ENCODE results near the gene KLF9.
"Not testable (repeated sequence)": the region's sequence is repeated elsewhere in the genome, so short reads cannot be mapped to it uniquely, and the experiment has no call there.

The KLF9 gene

GRCh38 chr9:70406434-70406862 is 8.0 kb downstream of the KLF9 start:
- peaks cover 43 to 66% of the 10 kb centered on the region in 2 donors for H3K4me1 Mint-ChIP-seq (ENCODE audit: low read depth in 2 of 2)
- peak overlapping the region; percentile 90 to 93 for H3K27ac Mint-ChIP-seq
- H3K9me3 Mint-ChIP-seq = no peaks in the 10 kb centered on the region
- DNase-seq (no peak), ATAC-seq (replicated peaks) (peak; percentile 41)
- peak overlapping the region; percentile 62 to 67 for H3K4me3 Mint-ChIP-seq
- peaks cover 15% of the 10 kb centered on the region for H3K36me3 Mint-ChIP-seq (ENCODE audit: insufficient read depth)
- H3K27me3 Mint-ChIP-seq = no peaks in the 10 kb centered on the region

- H3K4me1 Mint-ChIP-seq (ENCODE audit: low read depth in 2 of 2) = peaks cover 38 to 61% of the 10 kb centered on the region in 2 donors
- no peaks in the 10 kb centered on the region for H3K9me3 Mint-ChIP-seq
- ATAC-seq (replicated peaks) (peak; percentile 13), DNase-seq (no peak)
- H3K36me3 Mint-ChIP-seq (ENCODE audit: insufficient read depth) = peaks cover 14% of the 10 kb centered on the region
- no peaks in the 10 kb centered on the region for H3K27me3 Mint-ChIP-seq
- peak overlapping the region; percentile 90 to 93 for H3K27ac Mint-ChIP-seq
- peak overlapping the region; percentile 62 to 67 for H3K4me3 Mint-ChIP-seq
These were observed 8.5 kb downstream of the KLF9 start for GRCh38 chr9:70405808-70406433.

- Mint-ChIP-seq H3K36me3 (ENCODE audit: insufficient read depth) (peaks cover 16% of the 10 kb centered on the region), H3K27ac (peak overlapping the region in 1 of 2 donors; percentile 44), H3K9me3 (no peaks in the 10 kb centered on the region), H3K27me3 (no peaks in the 10 kb centered on the region), H3K4me3 (no peak overlapping the region), H3K4me1 (ENCODE audit: low read depth in 2 of 2) (peaks cover 41 to 60% of the 10 kb centered on the region in 2 donors)
- ATAC-seq (replicated peaks) = no peak
- no peak for DNase-seq
These were observed 10.2 kb downstream of the KLF9 start for GRCh38 chr9:70404261-70404660.

GRCh38 chr9:70403618-70404025 is 10.8 kb downstream of the KLF9 start:
- Mint-ChIP-seq H3K27me3 (no peaks in the 10 kb centered on the region), H3K27ac (peak overlapping the region; percentile 13 to 29), H3K4me1 (ENCODE audit: low read depth in 2 of 2) (peaks cover 47 to 65% of the 10 kb centered on the region in 2 donors), H3K4me3 (no peak overlapping the region), H3K36me3 (ENCODE audit: insufficient read depth) (peaks cover 16% of the 10 kb centered on the region), H3K9me3 (no peaks in the 10 kb centered on the region)
- DNase-seq (no peak), ATAC-seq (replicated peaks) (no peak)

GRCh38 chr9:70403166-70403565 is 11.3 kb downstream of the KLF9 start:
- peak overlapping the region; percentile 13 to 29 for H3K27ac Mint-ChIP-seq
- H3K4me3 Mint-ChIP-seq = peak overlapping the region in 1 of 2 donors; percentile 27
- no peaks in the 10 kb centered on the region for H3K9me3 Mint-ChIP-seq
- H3K36me3 Mint-ChIP-seq (ENCODE audit: insufficient read depth) = peaks cover 20% of the 10 kb centered on the region
- ATAC-seq (replicated peaks) (no peak), DNase-seq (no peak)
- peaks cover 49 to 66% of the 10 kb centered on the region in 2 donors for H3K4me1 Mint-ChIP-seq (ENCODE audit: low read depth in 2 of 2)
- H3K27me3 Mint-ChIP-seq = no peaks in the 10 kb centered on the region

- no peak for DNase-seq
- no peaks in the 10 kb centered on the region for H3K9me3 Mint-ChIP-seq
- ATAC-seq (replicated peaks) = no peak
- H3K27ac Mint-ChIP-seq = no peak overlapping the region
- H3K27me3 Mint-ChIP-seq = no peaks in the 10 kb centered on the region
- no peak overlapping the region for H3K4me3 Mint-ChIP-seq
- peaks cover 20% of the 10 kb centered on the region for H3K36me3 Mint-ChIP-seq (ENCODE audit: insufficient read depth)
- peaks cover 49 to 66% of the 10 kb centered on the region in 2 donors for H3K4me1 Mint-ChIP-seq (ENCODE audit: low read depth in 2 of 2)
These were observed 12.2 kb downstream of the KLF9 start for GRCh38 chr9:70402213-70402612.

- not testable (repeated sequence) for H3K27me3 Mint-ChIP-seq; ATAC-seq (replicated peaks); H3K27ac Mint-ChIP-seq; H3K4me3 Mint-ChIP-seq; DNase-seq; H3K9me3 Mint-ChIP-seq
- Mint-ChIP-seq H3K4me1 (ENCODE audit: low read depth in 2 of 2) (peaks cover 48 to 58% of the 10 kb centered on the region in 2 donors), H3K36me3 (ENCODE audit: insufficient read depth) (peaks cover 17% of the 10 kb centered on the region)
These were observed 13.2 kb downstream of the KLF9 start for GRCh38 chr9:70401241-70401640.

- Mint-ChIP-seq H3K27me3 (no peaks in the 10 kb centered on the region), H3K27ac (peak overlapping the region; percentile 87 to 92), H3K4me1 (ENCODE audit: low read depth in 2 of 2) (peaks cover 46 to 54% of the 10 kb centered on the region in 2 donors), H3K4me3 (peak overlapping the region; percentile 27), H3K9me3 (no peaks in the 10 kb centered on the region), H3K36me3 (ENCODE audit: insufficient read depth) (peaks cover 17% of the 10 kb centered on the region)
- DNase-seq (no peak), ATAC-seq (replicated peaks) (no peak)
These were observed 14.2 kb downstream of the KLF9 start for GRCh38 chr9:70400107-70400892.

- ATAC-seq (replicated peaks) = no peak
- Mint-ChIP-seq H3K27ac (peak overlapping the region; percentile 82 to 92), H3K4me1 (ENCODE audit: low read depth in 2 of 2) (peaks cover 48 to 59% of the 10 kb centered on the region in 2 donors), H3K27me3 (no peaks in the 10 kb centered on the region), H3K9me3 (no peaks in the 10 kb centered on the region), H3K4me3 (peak overlapping the region; percentile 63 to 74), H3K36me3 (ENCODE audit: insufficient read depth) (peaks cover 17% of the 10 kb centered on the region)
- no peak for DNase-seq
These were observed 15.3 kb downstream of the KLF9 start for GRCh38 chr9:70399141-70399540.

GRCh38 chr9:70398145-70398556 is 16.3 kb downstream of the KLF9 start:
- H3K27me3 Mint-ChIP-seq = no peaks in the 10 kb centered on the region
- peak in 1 of 3 experiments; percentile 30 for DNase-seq
- peak overlapping the region; percentile 82 to 92 for H3K27ac Mint-ChIP-seq
- peak; percentile 97 for ATAC-seq (replicated peaks)
- no peaks in the 10 kb centered on the region for H3K9me3 Mint-ChIP-seq
- H3K4me3 Mint-ChIP-seq = peak overlapping the region; percentile 63 to 74
- H3K36me3 Mint-ChIP-seq (ENCODE audit: insufficient read depth) = peaks cover 19% of the 10 kb centered on the region
- peaks cover 47 to 64% of the 10 kb centered on the region in 2 donors for H3K4me1 Mint-ChIP-seq (ENCODE audit: low read depth in 2 of 2)

GRCh38 chr9:70395652-70396051 is 18.8 kb downstream of the KLF9 start:
- peak overlapping the region; percentile 82 to 92 for H3K27ac Mint-ChIP-seq
- H3K36me3 Mint-ChIP-seq (ENCODE audit: insufficient read depth) = peaks cover 12% of the 10 kb centered on the region
- no peaks in the 10 kb centered on the region for H3K9me3 Mint-ChIP-seq
- ATAC-seq (replicated peaks) = no peak
- no peak for DNase-seq
- H3K27me3 Mint-ChIP-seq = no peaks in the 10 kb centered on the region
- H3K4me1 Mint-ChIP-seq (ENCODE audit: low read depth in 2 of 2) = peaks cover 62 to 80% of the 10 kb centered on the region in 2 donors
- H3K4me3 Mint-ChIP-seq = no peak overlapping the region

GRCh38 chr9:70392850-70393249 is 21.6 kb downstream of the KLF9 start:
- peak overlapping the region; percentile 57 to 64 for H3K27ac Mint-ChIP-seq
- no peak for DNase-seq
- no peaks in the 10 kb centered on the region for H3K27me3 Mint-ChIP-seq
- ATAC-seq (replicated peaks) = no peak
- H3K4me1 Mint-ChIP-seq (ENCODE audit: low read depth in 2 of 2) = peaks cover 55 to 75% of the 10 kb centered on the region in 2 donors
- peaks cover 20% of the 10 kb centered on the region for H3K36me3 Mint-ChIP-seq (ENCODE audit: insufficient read depth)
- no peaks in the 10 kb centered on the region for H3K9me3 Mint-ChIP-seq
- H3K4me3 Mint-ChIP-seq = peak overlapping the region in 1 of 2 donors; percentile 21

GRCh38 chr9:70392189-70392588 is 22.3 kb downstream of the KLF9 start:
- ATAC-seq (replicated peaks) (peak; percentile 60), DNase-seq (no peak)
- H3K4me3 Mint-ChIP-seq = no peak overlapping the region
- peaks cover 27% of the 10 kb centered on the region for H3K36me3 Mint-ChIP-seq (ENCODE audit: insufficient read depth)
- H3K4me1 Mint-ChIP-seq (ENCODE audit: low read depth in 2 of 2) = peaks cover 53 to 74% of the 10 kb centered on the region in 2 donors
- peak overlapping the region; percentile 57 to 64 for H3K27ac Mint-ChIP-seq
- H3K9me3 Mint-ChIP-seq = no peaks in the 10 kb centered on the region
- H3K27me3 Mint-ChIP-seq = no peaks in the 10 kb centered on the region
